Astrocyte of the cerebellum (primary cell): ENCODE data around the gene RHD.
"Not testable (repeated sequence)": the region's sequence is repeated elsewhere in the genome, so short reads cannot be mapped to it uniquely, and the experiment has no call there.

ENCODE experiments used
- DNase-seq: peaks from one replicate; pipeline ENCODE4 v3.0.0-alpha.2; 2011; ENCODE audit warnings: low read depth
- H3K4me3 ChIP-seq: 2 replicates; pipeline ENCODE4 v1.5.1; 2011; ENCODE audit warnings: mild to moderate bottlenecking, low read depth, low read length, moderate library complexity
- CTCF ChIP-seq: IDR thresholded peaks from 2 replicates; pipeline ENCODE4 v1.5.1; 2012; ENCODE audit warnings: low read length, low read depth, moderate library complexity, mild to moderate bottlenecking; ENCODE audit errors: missing control alignments
- in situ Hi-C: cut with HindIII; loops from 2 replicates; pipeline ENCODE4 v1.10.0; 2017; ENCODE audit warnings: low sequenced_read_pairs

Gene RHD

GRCh38 chr1:25272238-25272637, at the start of gene RHD:
TSS of gene RHD (plus strand) at chr1:25272509. CDS start at chr1:25272548, 39 bp downstream.
- in situ Hi-C loops, H3K4me3 ChIP-seq, DNase-seq: not testable (repeated sequence)

- no peak for TF ChIP-seq CTCF
- no peak for DNase-seq
- in situ Hi-C loops, result loop anchor here (25.0 kb wide), 2 partner anchors 285 to 560 kb away; partner anchors contain the start of gene RUNX3
- no peak overlapping the region for H3K4me3 ChIP-seq
These were observed 49.7 kb upstream of the RHD start for GRCh38 chr1:25222606-25223005.

- TF ChIP-seq CTCF, result no peak
- H3K4me3 ChIP-seq, result no peak overlapping the region
- in situ Hi-C loops, result loop anchor here (25.0 kb wide), 2 partner anchors 286 to 561 kb away; partner anchors contain the start of gene RUNX3
- no peak for DNase-seq
These were observed 48.8 kb upstream of the RHD start for GRCh38 chr1:25223471-25223870.

- in situ Hi-C loops, result no loop called here
- peak; percentile 82 for DNase-seq
- no peak for TF ChIP-seq CTCF
- H3K4me3 ChIP-seq, result peak within 1 kb of the TSS; percentile 96
These were observed 40.1 kb upstream of the RHD start, which contains the start of gene SYF2 for GRCh38 chr1:25232027-25232865. TSS of gene SYF2 (minus strand) at chr1:25232502. CDS start at chr1:25232467, 35 bp downstream.

GRCh38 chr1:25232866-25233784, 39.2 kb upstream of the RHD start:
- no peak for TF ChIP-seq CTCF
- peak overlapping the region; percentile 96 for H3K4me3 ChIP-seq

GRCh38 chr1:25235411-25235810, 36.9 kb upstream of the RHD start:
- H3K4me3 ChIP-seq, DNase-seq, in situ Hi-C loops: not testable (repeated sequence)

More at GRCh38 chr1:25232866-25233784, 39.2 kb upstream of the RHD start:
- in situ Hi-C loops, result no loop called here
- peak; percentile 55 for DNase-seq

- in situ Hi-C loops, DNase-seq, H3K4me3 ChIP-seq: not testable (repeated sequence)
These were observed 36.0 kb upstream of the RHD start for GRCh38 chr1:25236261-25236660.
